A549 (cell line): ENCODE data around the gene SLC9A9. TPM values are rescaled to one million over a fixed set of nuclear protein-coding genes. Genes with fewer than 3 reads are reported as not detected.

ENCODE experiments used
- ATAC-seq, 2 experiments: fragments of 200-7000 bp in 1 of 2; fragments of >200 bp in 1 of 2; cut with Nextera tagmentation in 1 of 2; cut with Tn5 transposase in 1 of 2; 3 replicates each; pipeline versions ENCODE4 v1.8.0 to v1.9.1; 2018 to 2020; ENCODE audit warnings: mild to moderate bottlenecking in 1 of 2, moderate library complexity in 1 of 2
- CTCF ChIA-PET: fragments of 300-600 bp; sonication (Branson Sonifier 250); formaldehyde crosslinking; extraction: SDS; loops from one replicate; lab custom pipeline; 2021; ENCODE audit warnings: antibody characterized with exemption, inconsistent platforms; lab: Yijun Ruan, JAX
- POLR2A ChIA-PET: fragments of 350-600 bp; formaldehyde crosslinking; extraction: SDS; loops from one replicate; lab custom pipeline; 2021; ENCODE audit warnings: antibody characterized with exemption, inconsistent platforms; lab: Yijun Ruan, JAX
- DNase-seq, 2 experiments: peaks; one replicate each; pipeline versions ENCODE4 v3.0.0 to v3.0.0-alpha.2; 2011 to 2016; ENCODE audit warnings: low read depth in 1 of 2, low spot score in 1 of 2
- FAIRE-seq: peaks from 2 replicates; lab custom pipeline; 2011; peaks lifted over from hg19 to GRCh38; lab: Jason Lieb, UNC
- H3K27ac ChIP-seq, 2 experiments: fragments of >200 bp; sonication (Bioruptor Twin); formaldehyde crosslinking; 3 replicates each; pipeline ENCODE4 v1.5.1; 2016 to 2017
- H3K4me1 ChIP-seq: fragments of >200 bp; sonication (Bioruptor Twin); formaldehyde crosslinking; 3 replicates; pipeline ENCODE4 v1.6.1; 2016
- H3K4me2 ChIP-seq: fragments of >200 bp; sonication (Bioruptor Twin); formaldehyde crosslinking; 3 replicates; pipeline ENCODE4 v1.6.1; 2016
- H3K4me3 ChIP-seq: fragments of >200 bp; sonication (Bioruptor Twin); formaldehyde crosslinking; 3 replicates; pipeline ENCODE4 v1.5.1; 2016
- H3K9me3 ChIP-seq: fragments of >200 bp; sonication (Bioruptor Twin); formaldehyde crosslinking; 3 replicates; pipeline ENCODE4 v1.6.1; 2016
- ATOH8 ChIP-seq: fragments of 250-450 bp; sonication (Bioruptor Pico); IDR thresholded peaks from 2 replicates; pipeline ENCODE4 v1.5.0; 2020; ENCODE audit warnings: low read depth, mild to moderate bottlenecking, moderate library complexity
- CEBPB ChIP-seq, 2 experiments: fragments of >200 bp in 1 of 2; sonication (Bioruptor Twin) in 1 of 2; formaldehyde crosslinking in 1 of 2; IDR thresholded peaks; 2 replicates each; pipeline ENCODE4 v1.6.1; 2012 to 2016
- CHD2 ChIP-seq: fragments of 150-350 bp; IDR thresholded peaks from 2 replicates; pipeline ENCODE4 v1.6.1; 2014; ENCODE audit warnings: low read length; ENCODE audit not compliant: partially characterized antibody
- E2F6 ChIP-seq: IDR thresholded peaks from 2 replicates; pipeline ENCODE4 v1.6.1; 2012; ENCODE audit warnings: low read depth, borderline replicate concordance
- HEYL ChIP-seq: fragments of 250-450 bp; sonication (Bioruptor Pico); IDR thresholded peaks from 2 replicates; pipeline ENCODE4 v1.8.0; 2021; ENCODE audit warnings: mild to moderate bottlenecking, moderate library complexity
- HMGXB4 ChIP-seq: fragments of 250-450 bp; sonication (Bioruptor Pico); IDR thresholded peaks from 2 replicates; pipeline ENCODE4 v1.5.0; 2021; ENCODE audit warnings: mild to moderate bottlenecking, moderate library complexity, borderline replicate concordance
- KDM5A ChIP-seq: fragments of 200-600 bp; sonication (generic); IDR thresholded peaks from 2 replicates; pipeline ENCODE4 v1.6.1; 2016; ENCODE audit warnings: antibody characterized with exemption, mild to moderate bottlenecking
- MAFK ChIP-seq: fragments of 450-650 bp; IDR thresholded peaks from 2 replicates; pipeline ENCODE4 v1.6.1; 2014; ENCODE audit not compliant: partially characterized antibody
- NR3C1 ChIP-seq: fragments of >200 bp; sonication (Bioruptor Twin); formaldehyde crosslinking; IDR thresholded peaks from 3 replicates; pipeline ENCODE4 v1.6.1; 2017
- PBX3 ChIP-seq: IDR thresholded peaks from 2 replicates; pipeline ENCODE4 v1.6.1; 2012
- REST ChIP-seq: fragments of 200-600 bp; sonication (generic); IDR thresholded peaks from 2 replicates; pipeline ENCODE4 v1.6.1; 2016; ENCODE audit warnings: antibody characterized with exemption, mild to moderate bottlenecking, moderate library complexity
- SMC3 ChIP-seq: fragments of >200 bp; sonication (Bioruptor Twin); formaldehyde crosslinking; IDR thresholded peaks from 3 replicates; pipeline ENCODE4 v1.6.1; 2018; ENCODE audit warnings: inconsistent platforms
- USF2 ChIP-seq: fragments of 450-650 bp; IDR thresholded peaks from 2 replicates; pipeline ENCODE4 v1.6.1; 2014; ENCODE audit warnings: antibody characterized with exemption
- ZC3H11A ChIP-seq: fragments of 450-650 bp; IDR thresholded peaks from 2 replicates; pipeline ENCODE4 v1.6.1; 2014; ENCODE audit warnings: antibody characterized with exemption, mild to moderate bottlenecking
- ZFP36 ChIP-seq: fragments of 450-650 bp; IDR thresholded peaks from 2 replicates; pipeline ENCODE4 v1.6.1; 2014; ENCODE audit warnings: borderline replicate concordance; ENCODE audit not compliant: partially characterized antibody
- WGBS: methylation state at CpG from one replicate; pipeline ENCODE4 v1.1.6; 2017; ENCODE audit errors: missing lambda C conversion rate; 5-methylcytosine and 5-hydroxymethylcytosine counted together
- polyA plus RNA-seq, 4 experiments: library from polyadenylated mRNA; depleted of rRNA in 3 of 4; stranded (reverse); fragments of >200 nt; fragmentation: RNase III in 1 of 4; extraction: RNeasy Plus Mini Kit Qiagen cat#74134 plus additional on column Dnase treatment in 1 of 4; gene quantifications; 2 replicates in 3 of 4; 3 replicates in 1 of 4; pipeline ENCODE4 v1.2.3, GENCODE V29; 2011 to 2017

The SLC9A9 gene
- polyA plus RNA-seq, 2 of the 4 experiments (the other 2 are of a cell fraction), result 0.10 to 0.32 TPM

GRCh38 chr3:143793971-143794370 lies 54.3 kb downstream of the SLC9A9 start:
- Histone ChIP-seq H3K9me3 (no peaks in the 10 kb centered on the region), H3K4me3 (no peak overlapping the region), H3K4me1 (no peaks in the 10 kb centered on the region), H3K27ac (no peak overlapping the region), H3K4me2 (no peak overlapping the region)
- POLR2A ChIA-PET, result no interaction called here
- no peak for FAIRE-seq
- 13% methylated on average over 3 of the region's 3 CpGs for WGBS
- ATAC-seq, result no peak
- DNase-seq, result no peak
- CTCF ChIA-PET, result no interaction called here
- TF ChIP-seq PBX3, result no peak
- no peak for TF ChIP-seq ZC3H11A
- TF ChIP-seq SMC3, result no peak
- TF ChIP-seq HMGXB4 (CRISPR knock-in tag), result no peak
- no peak for TF ChIP-seq CHD2
- TF ChIP-seq REST, result no peak
- TF ChIP-seq KDM5A, result no peak
- no peak for TF ChIP-seq USF2
- no peak for TF ChIP-seq ZFP36
- TF ChIP-seq NR3C1, result no peak
- no peak for TF ChIP-seq ATOH8

GRCh38 chr3:143791386-143791785 lies 56.9 kb downstream of the SLC9A9 start:
- Histone ChIP-seq H3K9me3 (no peaks in the 10 kb centered on the region), H3K4me2 (no peak overlapping the region), H3K27ac (no peak overlapping the region), H3K4me1 (no peaks in the 10 kb centered on the region), H3K4me3 (no peak overlapping the region)
- TF ChIP-seq HEYL (CRISPR knock-in tag) (no peak), MAFK (no peak), CEBPB (IDR thresholded peaks at IDR 0.05) (no peak), E2F6 (no peak)
- DNase-seq (no peak), ATAC-seq (no peak), FAIRE-seq (no peak)
- ChIA-PET CTCF (no interaction called here), POLR2A (no interaction called here)
- WGBS, result 11% methylated on average over 2 of the region's 2 CpGs
